ENCODE measurements around the gene PPBP. TPM values are rescaled to one million over a fixed set of nuclear protein-coding genes. Genes with fewer than 3 reads are reported as not detected.
"Not testable (repeated sequence)": the region's sequence is repeated elsewhere in the genome, so short reads cannot be mapped to it uniquely, and the experiment has no call there.

Gene PPBP
- total RNA-seq, 4 donors from 2014 or later: 0.92 TPM; not detected in 3

- Histone ChIP-seq H3K27me3 (peaks cover 0 to 9% (median 0%) of the 10 kb centered on the region in 4 donors), H3K36me3 (no peaks in the 10 kb centered on the region), H3K27ac (no peak overlapping the region), H3K9me3 (no peaks in the 10 kb centered on the region), H3K4me1 (no peaks in the 10 kb centered on the region), H3K4me3 (no peak overlapping the region)
- TF ChIP-seq POLR2A (IDR thresholded peaks at IDR 0.05) (no peak), CTCF (IDR thresholded peaks at IDR 0.05) (no peak)
- intact Hi-C loops (cut with DNase I): no loop called here
- 82% methylated on average over 5 of the region's 5 CpGs for WGBS, 2 donors
- DNase-seq: no peak
These were observed 1.9 kb upstream of the PPBP start for GRCh38 chr4:73989928-73990327.

DNA sequence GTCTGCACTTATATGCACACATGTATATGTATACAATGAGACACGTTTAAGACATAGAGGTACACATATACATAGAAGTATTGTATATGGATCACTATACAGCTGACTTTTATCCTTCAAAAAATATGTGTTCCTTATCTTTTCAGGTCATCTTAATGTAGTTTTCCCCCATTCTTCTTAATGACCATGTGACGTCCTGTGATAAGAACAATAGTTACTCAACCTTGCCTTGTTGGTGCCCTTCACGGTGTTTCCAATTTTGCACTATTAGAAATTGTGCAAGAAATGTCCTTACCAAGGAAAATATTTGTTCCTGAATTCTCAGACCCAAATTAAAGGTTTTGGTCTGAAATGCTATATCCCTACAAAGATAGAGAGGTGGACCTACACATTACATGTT is 1.0 kb upstream of the PPBP start:
- DNase-seq: no peak
- Histone ChIP-seq H3K4me3 (no peak overlapping the region), H3K27me3 (peaks cover 0 to 9% (median 0%) of the 10 kb centered on the region in 4 donors), H3K4me1 (no peaks in the 10 kb centered on the region), H3K27ac (no peak overlapping the region), H3K36me3 (no peaks in the 10 kb centered on the region), H3K9me3 (no peaks in the 10 kb centered on the region)
- WGBS, 2 donors: 66 to 74% methylated on average over 3 of the region's 3 CpGs
- TF ChIP-seq POLR2A (IDR thresholded peaks at IDR 0.05) (no peak), CTCF (IDR thresholded peaks at IDR 0.05) (no peak)
- intact Hi-C loops (cut with DNase I): no loop called here

DNA sequence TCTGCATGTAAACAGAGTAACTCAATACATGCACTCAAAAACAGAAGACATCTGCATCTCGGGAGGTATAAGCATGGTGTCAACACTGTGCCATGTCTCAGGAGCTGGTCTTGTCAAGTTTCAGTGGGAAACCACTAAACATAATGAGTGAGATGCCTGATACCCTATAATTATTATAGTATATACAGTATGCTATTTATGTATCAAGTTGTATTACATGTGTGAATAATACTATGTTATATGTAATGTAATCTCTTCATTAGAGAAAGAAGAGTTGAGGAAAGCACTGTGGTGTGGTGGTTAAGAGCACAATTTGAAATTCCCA is 2.5 kb downstream of the PPBP start:
- Histone ChIP-seq H3K27ac (no peak overlapping the region), H3K4me3 (no peak overlapping the region), H3K27me3 (peaks cover 0 to 27% (median 0%) of the 10 kb centered on the region in 4 donors), H3K4me1 (peaks cover 0 to 5% (median 0%) of the 10 kb centered on the region in 3 donors), H3K36me3 (no peaks in the 10 kb centered on the region), H3K9me3 (no peaks in the 10 kb centered on the region)
- intact Hi-C loops (cut with DNase I): no loop called here
- TF ChIP-seq POLR2A (IDR thresholded peaks at IDR 0.05) (no peak), CTCF (IDR thresholded peaks at IDR 0.05) (no peak)
- 62 to 67% methylated on average over 1 of the region's 1 CpG for WGBS, 2 donors
- no peak for DNase-seq

- peaks cover 0 to 5% (median 0%) of the 10 kb centered on the region in 3 donors for H3K4me1 ChIP-seq
- WGBS, 2 donors: 75 to 82% methylated on average over 4 of the region's 4 CpGs
- H3K27me3 ChIP-seq: peaks cover 0 to 27% (median 0%) of the 10 kb centered on the region in 4 donors
- no peak overlapping the region for H3K4me3 ChIP-seq
- H3K27ac ChIP-seq: no peak overlapping the region
- no peak for TF ChIP-seq POLR2A (IDR thresholded peaks at IDR 0.05)
- TF ChIP-seq CTCF (IDR thresholded peaks at IDR 0.05): no peak
- DNase-seq: no peak
- H3K9me3 ChIP-seq: no peaks in the 10 kb centered on the region
- intact Hi-C loops (cut with DNase I): no loop called here
- H3K36me3 ChIP-seq: no peaks in the 10 kb centered on the region
These were observed 3.1 kb downstream of the PPBP start for GRCh38 chr4:73984736-73985527.

DNA sequence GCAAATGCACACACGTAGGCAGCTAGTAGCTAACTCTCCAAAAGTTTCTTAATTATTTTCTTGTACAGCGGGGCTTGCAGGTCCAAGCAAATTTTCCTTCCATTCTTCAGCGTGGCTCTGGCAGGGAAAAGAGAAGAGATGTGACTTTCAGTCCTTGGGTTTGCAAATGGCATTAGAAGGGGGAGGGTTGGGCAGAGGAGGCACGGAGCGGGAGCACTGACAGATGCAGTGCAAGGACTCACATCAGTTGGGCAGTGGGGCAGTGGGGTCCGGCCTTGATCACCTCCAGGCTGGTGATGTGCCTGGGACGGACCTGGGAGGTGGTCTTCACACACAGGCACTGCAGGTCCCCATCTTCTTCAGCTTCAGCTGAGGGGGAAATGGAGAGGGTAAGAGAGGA is 6.8 kb downstream of the PPBP start:
- H3K9me3 ChIP-seq; H3K27ac ChIP-seq; H3K4me3 ChIP-seq; H3K4me1 ChIP-seq; DNase-seq; intact Hi-C loops (cut with DNase I); H3K36me3 ChIP-seq: not testable (repeated sequence)
- peaks cover 0 to 18% (median 0%) of the 10 kb centered on the region in 4 donors for H3K27me3 ChIP-seq
- 70 to 75% methylated on average over 6 to 7 of the region's 7 CpGs for whole genome bisulfite sequencing, 2 donors
